Superior temporal gyrus (tissue), 1 donor: Measurements from ENCODE around the gene LMX1A.

Experiments
- DNase-seq: peaks from one replicate; pipeline ENCODE4 v3.0.0-alpha.2; 2016; ENCODE audit errors: extremely low spot score

Gene LMX1A

GRCh38 chr1:165168467-165168866 lies 188.0 kb downstream of the LMX1A start:
- DNase-seq, result no peak

DNA sequence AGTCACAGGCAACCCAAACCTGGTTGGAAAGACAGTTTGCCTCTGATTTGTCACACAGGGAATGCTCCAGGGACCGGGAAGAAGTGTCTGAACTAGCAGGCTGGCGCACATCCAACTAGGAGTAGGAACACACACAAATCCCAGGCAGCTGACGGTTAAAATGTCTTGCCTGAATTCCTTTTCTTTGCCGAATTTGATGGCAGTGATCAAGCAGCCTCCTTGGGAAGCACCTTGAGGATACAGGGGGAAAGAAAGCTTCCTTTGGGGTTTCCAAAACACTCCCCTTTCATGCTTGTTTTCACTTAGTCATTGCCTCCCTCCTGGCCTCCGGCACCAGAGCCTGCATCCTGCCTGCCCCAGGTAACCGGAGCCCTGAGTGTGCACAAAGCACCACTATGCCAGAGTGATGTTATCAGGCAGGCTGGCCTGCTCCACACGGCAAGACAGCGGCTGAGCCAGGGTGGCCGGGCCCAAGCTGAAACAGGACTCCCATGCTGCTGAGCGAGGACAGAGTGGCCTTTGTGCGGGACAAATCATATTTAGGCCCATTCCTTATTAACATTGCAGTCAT lies 193.8 kb downstream of the LMX1A start:
- DNase-seq, result no peak

GRCh38 chr1:165161130-165161529 lies 195.4 kb downstream of the LMX1A start:
- DNase-seq, result no peak

DNA sequence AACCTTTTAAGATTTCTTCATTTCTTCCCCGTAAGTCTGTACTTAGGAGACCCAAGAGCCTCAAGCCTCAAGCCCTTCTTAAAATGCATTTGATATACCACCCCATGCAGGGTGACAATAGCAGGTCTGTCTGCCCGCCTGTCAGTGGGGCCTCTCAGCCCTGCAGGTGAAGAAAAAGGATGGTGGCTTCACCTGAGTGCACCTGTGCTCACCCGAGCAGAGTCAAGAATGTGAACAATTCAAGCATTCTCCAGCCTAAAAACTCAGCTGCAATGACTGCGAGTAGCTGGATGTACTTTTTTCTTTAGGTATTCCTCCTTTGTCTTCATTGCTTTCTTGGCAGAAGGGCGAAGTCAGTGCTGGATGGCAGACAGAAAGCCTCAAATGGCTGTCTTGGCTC lies 203.3 kb downstream of the LMX1A start:
- DNase-seq, result no peak

DNA sequence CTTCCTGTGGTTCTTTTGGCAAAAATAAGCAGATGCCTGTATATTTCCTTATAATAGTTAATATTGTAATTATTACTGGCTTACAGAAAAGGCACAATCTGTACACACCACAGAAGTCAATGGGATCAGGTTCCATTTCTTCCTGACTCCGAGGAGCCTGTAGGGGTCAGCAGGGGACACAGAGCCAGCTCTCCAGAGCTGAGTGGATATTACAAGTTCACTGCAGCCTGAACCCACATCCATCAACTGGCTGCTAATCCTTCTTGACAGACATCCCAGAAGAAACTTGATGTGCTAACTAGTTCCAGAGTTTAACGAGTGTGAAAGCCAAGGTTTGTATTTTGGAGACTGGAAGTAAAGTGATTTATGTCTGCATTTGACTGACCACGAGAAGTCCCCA lies 203.8 kb downstream of the LMX1A start:
- DNase-seq, result no peak

GRCh38 chr1:165152109-165152508 lies 204.4 kb downstream of the LMX1A start:
- no peak for DNase-seq
